Mesodermal cell (in vitro differentiated cells): ENCODE results near the gene RHBDD1.
A peak's percentile ranks its signal among the peaks of the same experiment; 100 is the strongest.
"Not testable (repeated sequence)": the region's sequence is repeated elsewhere in the genome, so short reads cannot be mapped to it uniquely, and the experiment has no call there.

Experiments used
- H3K27ac ChIP-seq: 2 replicates; pipeline ENCODE4 v1.7.0; 2013; ENCODE audit warnings: mild to moderate bottlenecking, low read depth, low read length, moderate library complexity; ENCODE audit not compliant: severe bottlenecking
- H3K36me3 ChIP-seq: 2 replicates; pipeline ENCODE4 v1.7.1; 2013; ENCODE audit warnings: mild to moderate bottlenecking, low read length, moderate library complexity; ENCODE audit not compliant: control insufficient read depth, insufficient read depth
- H3K4me1 ChIP-seq: one replicate; pipeline ENCODE4 v1.7.1; 2013; ENCODE audit warnings: mild to moderate bottlenecking, low read length; ENCODE audit not compliant: insufficient read depth, control insufficient read depth, poor library complexity, severe bottlenecking
- H3K4me3 ChIP-seq: 2 replicates; pipeline ENCODE4 v1.7.0; 2013; ENCODE audit warnings: low read length, control low read depth, mild to moderate bottlenecking; ENCODE audit not compliant: insufficient read depth, poor library complexity, severe bottlenecking; ENCODE audit errors: extremely low read depth
- H3K9me3 ChIP-seq: 2 replicates; pipeline ENCODE4 v1.7.1; 2013; ENCODE audit warnings: mild to moderate bottlenecking, low read length, moderate library complexity; ENCODE audit not compliant: control insufficient read depth
- WGBS, 2 experiments: methylation state at CpG; one replicate each; pipeline ENCODE4 v1.1.5; 2013; ENCODE audit warnings: missing lambda C conversion rate in 2 of 2; ENCODE audit not compliant: insufficient coverage in 2 of 2; 5-methylcytosine and 5-hydroxymethylcytosine counted together

The RHBDD1 gene

DNA sequence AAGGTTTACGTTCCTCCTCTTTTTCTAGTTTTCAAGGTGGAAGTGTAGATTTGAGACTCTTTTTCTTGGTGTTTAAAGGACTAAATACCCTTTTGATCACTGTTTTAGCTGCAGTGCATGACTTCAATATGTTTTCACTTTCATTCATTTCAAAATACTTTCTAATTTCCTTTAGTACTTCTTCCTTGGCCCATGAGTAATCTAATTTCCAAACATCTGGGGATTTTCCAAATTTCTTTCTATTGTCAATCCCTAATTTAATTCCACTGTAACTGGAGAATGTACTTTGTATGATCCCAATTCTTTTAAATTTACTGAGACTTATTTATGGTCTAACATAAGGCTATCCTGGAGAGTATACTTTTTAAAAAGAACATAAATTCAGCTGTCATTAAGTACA is 3.8 kb upstream of the RHBDD1 start:
- Histone ChIP-seq H3K9me3 (no peaks in the 10 kb centered on the region), H3K4me1 (no peaks in the 10 kb centered on the region), H3K27ac (no peak overlapping the region), H3K36me3 (no peaks in the 10 kb centered on the region), H3K4me3 (no peak overlapping the region)
- WGBS, 2 experiments, result no CpG with 5 or more reads among the region's 1 CpG

DNA sequence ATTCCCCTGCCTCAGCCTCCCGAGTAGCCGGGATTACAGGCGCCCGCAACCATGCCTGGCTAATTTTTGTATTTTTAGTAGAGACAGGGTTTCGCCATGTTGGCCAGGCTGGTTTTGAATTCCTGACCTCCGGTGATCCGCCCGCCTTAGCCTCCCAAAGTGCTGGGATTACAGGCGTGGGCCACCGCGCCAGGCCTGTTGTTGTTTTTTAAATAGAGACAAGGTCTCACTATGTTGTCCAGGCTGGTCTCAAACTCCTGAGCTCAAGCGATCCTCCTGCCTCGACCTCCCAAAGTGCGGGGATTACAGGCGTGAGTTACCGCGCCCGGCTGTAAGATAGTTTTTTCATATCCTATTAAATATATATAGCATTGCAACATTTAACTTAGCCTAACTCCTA is 974 bp upstream of the RHBDD1 start:
- H3K36me3 ChIP-seq, H3K9me3 ChIP-seq, H3K27ac ChIP-seq, H3K4me1 ChIP-seq: not testable (repeated sequence)
- WGBS, 2 experiments, result 99 to 100% methylated on average over 4 to 11 of the region's 18 CpGs
- peak overlapping the region; percentile 67 for H3K4me3 ChIP-seq

DNA sequence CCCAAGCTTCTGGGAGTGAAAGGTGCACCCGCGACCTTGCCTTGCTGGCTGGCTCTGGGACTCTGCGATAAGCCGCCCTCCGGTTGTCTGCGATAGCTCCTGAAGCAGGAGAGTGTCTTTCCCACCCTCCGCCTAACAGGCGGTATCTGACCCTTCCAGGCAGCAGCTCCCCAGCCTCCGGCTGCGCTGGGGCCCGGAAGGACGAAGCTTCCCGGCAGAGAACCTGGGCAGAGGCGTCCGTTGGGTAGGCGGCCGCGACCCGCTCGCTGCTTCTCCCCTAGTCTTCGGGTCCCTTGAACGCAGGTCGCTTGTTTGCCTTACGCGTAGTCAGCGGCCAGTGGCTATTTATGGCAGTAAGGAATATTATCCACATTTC is 446 bp upstream of the RHBDD1 start:
- H3K4me1 ChIP-seq, result peaks cover 4% of the 10 kb centered on the region
- H3K36me3 ChIP-seq, result no peaks in the 10 kb centered on the region
- WGBS, 2 experiments, result 35% methylated on average over 21 to 26 of the region's 26 CpGs
- no peaks in the 10 kb centered on the region for H3K9me3 ChIP-seq
- H3K27ac ChIP-seq, result peak overlapping the region; percentile 92
- H3K4me3 ChIP-seq, result peak overlapping the region; percentile 67

DNA sequence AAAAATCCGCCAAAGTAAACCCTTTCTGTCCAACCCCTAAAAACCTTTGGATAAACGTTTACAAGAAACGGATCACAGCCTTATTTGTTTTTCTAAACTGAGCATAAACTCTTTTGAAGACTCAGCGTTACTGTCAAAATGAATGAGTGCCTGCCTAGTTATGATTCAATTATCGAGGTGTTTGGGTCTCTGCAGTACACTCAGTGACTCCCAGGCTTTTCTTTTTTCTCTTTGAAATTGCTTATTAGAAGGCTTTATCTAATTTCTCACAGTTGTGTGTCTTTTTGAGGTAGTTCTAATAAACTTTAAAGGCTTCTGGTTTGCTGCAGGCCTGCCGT is 663 bp downstream of the RHBDD1 start:
- peak overlapping the region; percentile 92 for H3K27ac ChIP-seq
- WGBS, 2 experiments, result 40 to 54% methylated on average over 2 to 5 of the region's 6 CpGs
- H3K4me1 ChIP-seq, result peaks cover 4% of the 10 kb centered on the region
- H3K36me3 ChIP-seq, result no peaks in the 10 kb centered on the region
- no peaks in the 10 kb centered on the region for H3K9me3 ChIP-seq
- H3K4me3 ChIP-seq, result peak overlapping the region; percentile 67

DNA sequence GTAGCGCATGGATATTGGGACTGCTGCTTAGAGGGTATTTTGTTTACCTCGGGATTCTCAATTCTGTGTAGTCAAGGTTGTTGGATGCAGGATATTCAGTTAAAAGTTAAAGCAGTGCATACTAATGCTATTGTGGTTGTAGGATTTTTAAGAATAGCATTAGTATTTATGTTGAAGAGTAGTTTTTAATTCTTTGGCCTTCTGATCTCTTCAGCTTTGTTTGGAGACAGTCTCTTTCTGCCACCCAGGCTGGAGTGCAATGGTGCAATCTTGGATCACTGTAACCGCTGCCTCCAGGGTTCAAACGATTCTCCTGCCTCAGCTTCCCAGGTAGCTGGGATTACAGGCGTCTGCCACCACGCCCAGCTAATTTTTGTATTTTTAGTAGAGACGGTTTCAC is 1.5 kb downstream of the RHBDD1 start:
- WGBS, 2 experiments, result 94 to 96% methylated on average over 7 of the region's 7 CpGs
- Histone ChIP-seq H3K36me3 (no peaks in the 10 kb centered on the region), H3K27ac (no peak overlapping the region), H3K4me3 (no peak overlapping the region), H3K4me1 (peaks cover 4% of the 10 kb centered on the region), H3K9me3 (no peaks in the 10 kb centered on the region)

DNA sequence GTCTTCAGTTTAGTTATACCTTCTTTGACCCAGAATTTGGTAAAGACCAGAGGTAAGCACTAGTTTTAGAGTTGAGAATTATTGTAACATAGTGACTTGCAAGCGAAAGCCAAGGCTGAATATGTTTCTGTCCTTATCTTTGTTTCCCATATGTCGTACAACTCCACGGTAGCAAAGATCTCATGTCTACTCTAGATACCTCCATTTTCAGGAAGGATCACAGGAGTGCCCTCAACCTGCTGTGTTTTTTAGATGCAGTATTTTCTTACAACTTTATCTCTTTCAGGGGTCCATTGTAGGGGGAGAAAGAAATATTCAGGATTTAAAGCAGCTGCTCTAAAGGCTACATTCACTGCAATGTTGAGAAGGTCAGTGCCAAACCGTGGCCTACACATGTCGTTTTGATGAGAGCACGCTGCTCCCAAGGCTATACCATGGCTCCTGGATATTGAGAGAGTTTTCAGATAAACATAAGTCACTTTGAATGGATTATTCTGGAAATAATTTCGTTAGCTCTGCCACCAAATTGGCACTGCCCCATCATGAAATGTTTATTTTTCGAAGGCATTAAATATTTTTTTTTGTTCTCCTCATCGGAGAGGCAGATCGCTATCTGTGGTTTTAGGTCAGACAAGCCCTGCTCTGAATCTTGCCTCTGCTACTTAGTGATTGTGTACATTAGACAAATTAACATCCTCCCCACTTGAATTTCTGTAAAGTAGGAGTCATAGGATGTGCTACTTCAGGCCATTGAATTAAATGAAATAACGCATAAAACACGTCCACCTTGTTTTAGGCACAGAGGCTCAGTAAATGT is 2.1 kb downstream of the RHBDD1 start:
- 91 to 93% methylated on average over 7 of the region's 12 CpGs for WGBS, 2 experiments
- Histone ChIP-seq H3K4me1 (peaks cover 4% of the 10 kb centered on the region), H3K27ac (no peak overlapping the region), H3K4me3 (no peak overlapping the region), H3K36me3 (no peaks in the 10 kb centered on the region), H3K9me3 (no peaks in the 10 kb centered on the region)

DNA sequence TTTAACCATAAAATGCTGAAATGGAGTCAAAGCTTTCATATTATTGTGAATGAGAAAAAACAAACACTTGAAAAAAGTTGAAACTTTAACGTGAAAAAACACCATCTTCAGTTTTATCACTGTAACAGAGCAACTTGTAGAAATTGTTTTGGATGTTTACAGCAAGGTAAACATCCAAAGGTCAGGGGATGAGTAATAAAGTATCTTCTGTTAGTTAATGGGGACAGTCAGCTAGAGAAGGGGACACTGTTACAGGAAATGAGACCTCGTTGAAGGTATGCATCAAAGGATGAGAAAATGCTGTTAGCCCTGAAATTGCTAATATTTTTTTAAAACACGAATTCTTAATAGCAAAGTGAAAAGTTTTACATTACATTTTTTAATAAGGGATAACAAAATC is 2.9 kb downstream of the RHBDD1 start:
- H3K27ac ChIP-seq, result no peak overlapping the region
- 100% methylated on average over 1 of the region's 3 CpGs; no CpG with 5 or more reads in 1 of the 2 experiments for WGBS, 2 experiments
- H3K9me3 ChIP-seq, result no peaks in the 10 kb centered on the region
- no peak overlapping the region for H3K4me3 ChIP-seq
- no peaks in the 10 kb centered on the region for H3K36me3 ChIP-seq
- peaks cover 4% of the 10 kb centered on the region for H3K4me1 ChIP-seq

DNA sequence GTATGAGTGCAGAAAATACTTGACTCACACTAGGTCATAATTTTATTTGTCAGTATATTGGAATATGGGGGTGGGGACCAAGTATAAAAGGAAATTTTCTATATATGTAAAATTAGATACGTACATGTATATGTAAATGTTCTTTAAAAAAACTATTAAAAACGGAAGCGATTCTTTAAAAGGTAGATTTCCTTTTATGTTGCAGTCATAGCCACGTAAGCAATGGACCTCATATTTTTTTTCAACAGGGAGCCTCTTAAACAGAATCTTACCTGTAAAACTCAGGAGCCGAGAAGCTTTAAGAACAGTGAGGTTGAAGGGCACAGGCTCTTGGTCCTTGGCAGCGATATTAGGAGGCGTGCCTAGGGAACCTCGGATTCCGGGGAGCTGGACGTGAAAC is 3.3 kb downstream of the RHBDD1 start:
- H3K27ac ChIP-seq, result no peak overlapping the region
- H3K4me1 ChIP-seq, result peaks cover 4% of the 10 kb centered on the region
- WGBS, 2 experiments, result 91 to 94% methylated on average over 6 to 7 of the region's 10 CpGs
- H3K36me3 ChIP-seq, result no peaks in the 10 kb centered on the region
- no peak overlapping the region for H3K4me3 ChIP-seq
- no peaks in the 10 kb centered on the region for H3K9me3 ChIP-seq

DNA sequence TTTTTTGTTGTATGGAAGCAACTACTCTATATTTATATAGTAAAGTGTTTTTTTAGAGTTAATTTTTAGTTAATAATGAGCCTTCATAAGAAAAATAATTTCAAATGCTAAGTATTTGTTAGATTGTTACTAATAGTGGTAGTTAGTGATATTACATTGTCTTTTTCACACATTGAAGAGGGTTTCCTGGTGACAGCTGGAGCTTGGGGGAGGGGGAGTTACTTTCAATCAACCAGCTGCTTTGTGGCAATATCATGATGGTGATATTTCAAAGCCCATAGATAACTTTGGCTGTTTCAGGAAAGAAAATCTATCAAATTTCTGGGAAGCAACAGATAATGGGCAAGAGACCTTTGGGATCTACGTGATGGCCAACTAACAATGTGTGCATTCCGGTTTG is 4.1 kb downstream of the RHBDD1 start:
- Histone ChIP-seq H3K27ac (no peak overlapping the region), H3K4me3 (no peak overlapping the region)
- WGBS, 2 experiments, result no CpG with 5 or more reads among the region's 2 CpGs

DNA sequence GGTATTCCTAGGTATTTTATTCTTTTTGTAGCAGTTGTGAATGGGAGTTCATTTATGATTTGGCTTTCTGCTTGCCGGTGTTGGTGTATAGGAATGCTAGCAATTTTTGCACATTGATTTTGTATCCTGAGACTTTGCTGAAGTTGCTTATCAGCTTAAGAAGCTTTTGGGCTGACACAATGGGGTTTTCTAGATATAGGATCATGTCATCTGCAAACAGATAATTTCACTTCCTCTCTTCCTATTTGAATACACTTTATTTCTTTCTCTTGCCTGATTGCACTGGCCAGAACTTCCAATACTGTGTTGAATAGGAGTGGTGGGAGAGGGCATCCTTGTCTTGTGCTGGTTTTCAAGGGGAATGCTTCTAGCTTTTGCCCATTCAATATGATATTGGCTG is 7.1 kb downstream of the RHBDD1 start:
- not testable (repeated sequence) for H3K4me3 ChIP-seq, H3K27ac ChIP-seq, H3K4me1 ChIP-seq, H3K9me3 ChIP-seq, H3K36me3 ChIP-seq
- 100% methylated on average over 1 of the region's 1 CpG for WGBS, 2 experiments

More for the DNA sequence above, 4.1 kb downstream of the RHBDD1 start:
- Histone ChIP-seq H3K36me3 (no peaks in the 10 kb centered on the region), H3K4me1 (peaks cover 4% of the 10 kb centered on the region), H3K9me3 (no peaks in the 10 kb centered on the region)

DNA sequence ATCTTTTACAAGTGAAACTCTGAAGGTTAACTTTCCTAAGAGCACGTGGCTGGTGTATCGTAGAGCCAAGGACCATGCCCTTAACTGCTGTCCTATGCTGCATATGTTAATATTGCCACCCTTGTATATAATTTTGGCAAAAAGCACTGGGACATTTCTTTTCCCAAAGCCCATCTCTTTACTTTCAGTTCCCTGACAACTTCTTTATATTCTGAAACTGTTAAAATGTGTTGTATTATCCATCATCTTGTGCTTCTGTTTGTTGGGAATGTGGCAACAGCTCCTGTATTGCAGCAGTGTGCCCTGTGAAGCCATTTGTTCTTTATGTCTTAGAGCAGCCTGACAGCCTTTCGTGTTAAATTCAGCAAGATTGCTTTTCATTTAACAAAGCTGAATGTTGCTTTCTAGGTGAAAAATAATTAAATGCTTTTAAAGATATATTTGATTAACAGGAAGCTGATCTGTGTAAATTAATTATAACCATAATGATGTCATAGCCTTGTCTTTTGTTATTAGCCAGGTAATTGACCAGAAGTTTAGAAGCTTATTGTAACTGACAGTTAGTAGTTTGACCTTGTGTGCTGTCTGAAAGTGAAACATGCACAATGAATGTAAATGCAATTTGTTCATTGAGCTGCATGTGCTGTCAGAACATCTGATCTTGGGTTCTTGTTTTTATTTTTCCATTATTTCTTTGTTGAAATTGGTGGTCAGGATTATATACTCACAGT is 9.7 kb downstream of the RHBDD1 start:
- Histone ChIP-seq H3K27ac (no peak overlapping the region), H3K4me1 (no peaks in the 10 kb centered on the region)
- WGBS, 2 experiments, result 95% methylated on average over 2 of the region's 3 CpGs; no CpG with 5 or more reads in 1 of the 2 experiments

More for the DNA sequence above, 9.7 kb downstream of the RHBDD1 start:
- Histone ChIP-seq H3K4me3 (no peak overlapping the region), H3K36me3 (no peaks in the 10 kb centered on the region), H3K9me3 (no peaks in the 10 kb centered on the region)
